OCI-LY7 (cell line): ENCODE measurements around the gene ISG15.

Source experiments
- CTCF ChIP-seq: fragments of 200-600 bp; sonication (generic); conservative IDR thresholded peaks from 2 replicates; pipeline ENCODE4 v1.5.1; 2014; ENCODE audit warnings: mild to moderate bottlenecking, antibody characterized with exemption, low read length, moderate library complexity, mixed read lengths
- EZH2phosphoT487 ChIP-seq: fragments of 200-600 bp; sonication (generic); IDR thresholded peaks from 2 replicates; pipeline ENCODE4 v1.6.1; 2018; ENCODE audit warnings: low read depth, borderline replicate concordance, mild to moderate bottlenecking, mixed run types, antibody characterized with exemption, low read length, moderate library complexity, mixed read lengths

- TF ChIP-seq CTCF (no peak), EZH2phosphoT487 (no peak)
Observed at GRCh38 chr1:971751-972506, 41.4 kb upstream of the ISG15 start.
